ENCODE data around the gene RNU1-4.
"Not testable (repeated sequence)": the region's sequence is repeated elsewhere in the genome, so short reads cannot be mapped to it uniquely, and the experiment has no call there.

DNA sequence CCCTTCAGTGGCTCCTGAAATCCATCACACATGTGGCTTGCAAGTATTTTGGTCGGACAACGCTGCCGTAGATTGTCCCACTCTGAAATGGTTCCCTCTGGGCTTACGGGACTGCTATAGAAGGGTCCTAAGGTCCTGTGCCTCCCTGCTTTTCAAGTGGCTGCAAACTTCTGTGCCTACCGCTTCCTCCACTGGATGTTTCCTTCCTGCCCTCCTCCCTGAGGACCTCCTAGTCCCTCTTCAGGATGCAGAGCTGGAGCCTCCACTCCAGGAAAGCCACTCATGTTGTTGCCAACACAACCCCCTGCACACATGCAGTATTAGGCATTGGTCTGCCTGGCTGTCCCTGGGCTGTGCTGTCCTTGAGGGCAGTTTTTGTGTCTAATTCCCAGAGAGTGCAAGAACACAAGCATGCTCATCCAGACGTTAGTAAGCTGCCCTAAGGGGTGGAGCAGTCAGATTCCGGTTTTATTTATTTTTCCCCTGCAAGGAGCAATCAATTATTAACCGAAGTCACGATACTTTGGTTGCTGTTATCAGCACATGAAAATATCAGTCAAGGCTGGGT is 26.5 kb downstream of the RNU1-4 start:
- TF ChIP-seq CTCF, POLR2A (IDR thresholded peaks at IDR 0.05): not testable (repeated sequence)
